Measurements from ENCODE around the gene PCP2.

The PCP2 gene

DNA sequence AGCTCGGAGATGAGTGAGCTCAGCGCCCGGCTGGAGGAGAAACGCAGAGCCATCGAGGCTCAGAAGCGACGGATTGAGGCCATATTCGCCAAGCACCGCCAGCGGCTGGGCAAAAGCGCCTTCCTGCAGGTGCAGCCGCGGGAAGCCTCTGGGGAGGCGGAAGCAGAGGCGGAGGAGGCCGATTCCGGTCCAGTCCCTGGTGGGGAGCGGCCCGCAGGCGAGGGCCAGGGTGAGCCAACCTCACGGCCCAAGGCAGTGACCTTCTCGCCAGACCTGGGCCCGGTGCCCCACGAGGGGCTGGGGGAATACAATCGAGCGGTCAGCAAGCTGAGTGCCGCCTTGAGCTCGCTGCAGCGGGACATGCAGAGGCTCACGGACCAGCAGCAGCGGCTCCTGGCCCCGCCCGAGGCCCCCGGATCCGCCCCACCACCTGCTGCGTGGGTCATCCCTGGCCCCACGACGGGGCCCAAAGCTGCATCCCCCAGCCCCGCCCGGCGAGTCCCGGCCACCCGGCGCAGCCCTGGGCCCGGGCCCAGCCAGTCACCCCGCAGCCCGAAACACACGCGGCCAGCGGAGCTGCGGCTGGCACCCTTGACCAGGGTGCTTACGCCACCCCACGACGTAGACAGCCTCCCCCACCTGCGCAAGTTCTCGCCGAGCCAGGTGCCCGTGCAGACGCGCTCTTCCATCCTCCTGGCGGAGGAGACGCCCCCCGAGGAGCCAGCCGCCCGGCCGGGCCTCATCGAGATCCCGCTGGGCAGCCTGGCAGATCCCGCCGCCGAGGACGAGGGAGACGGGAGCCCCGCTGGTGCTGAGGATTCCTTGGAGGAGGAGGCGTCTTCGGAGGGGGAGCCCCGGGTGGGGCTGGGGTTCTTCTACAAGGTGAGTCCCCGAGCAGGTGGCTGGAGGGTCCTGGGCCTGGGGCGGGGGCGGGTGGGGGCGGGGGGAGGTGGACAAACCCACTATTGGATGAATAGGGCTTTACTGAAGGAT lies 20.9 kb downstream of the PCP2 start:
- H3K4me3 ChIP-seq (ENCODE audit: low read depth, low read length) = no peak overlapping the region
- TF ChIP-seq, protein P1, sequence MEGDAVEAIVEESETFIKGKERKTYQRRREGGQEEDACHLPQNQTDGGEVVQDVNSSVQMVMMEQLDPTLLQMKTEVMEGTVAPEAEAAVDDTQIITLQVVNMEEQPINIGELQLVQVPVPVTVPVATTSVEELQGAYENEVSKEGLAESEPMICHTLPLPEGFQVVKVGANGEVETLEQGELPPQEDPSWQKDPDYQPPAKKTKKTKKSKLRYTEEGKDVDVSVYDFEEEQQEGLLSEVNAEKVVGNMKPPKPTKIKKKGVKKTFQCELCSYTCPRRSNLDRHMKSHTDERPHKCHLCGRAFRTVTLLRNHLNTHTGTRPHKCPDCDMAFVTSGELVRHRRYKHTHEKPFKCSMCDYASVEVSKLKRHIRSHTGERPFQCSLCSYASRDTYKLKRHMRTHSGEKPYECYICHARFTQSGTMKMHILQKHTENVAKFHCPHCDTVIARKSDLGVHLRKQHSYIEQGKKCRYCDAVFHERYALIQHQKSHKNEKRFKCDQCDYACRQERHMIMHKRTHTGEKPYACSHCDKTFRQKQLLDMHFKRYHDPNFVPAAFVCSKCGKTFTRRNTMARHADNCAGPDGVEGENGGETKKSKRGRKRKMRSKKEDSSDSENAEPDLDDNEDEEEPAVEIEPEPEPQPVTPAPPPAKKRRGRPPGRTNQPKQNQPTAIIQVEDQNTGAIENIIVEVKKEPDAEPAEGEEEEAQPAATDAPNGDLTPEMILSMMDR (IDR thresholded peaks at IDR 0.05; ENCODE audit: low read depth, low read length) = no peak
- TF ChIP-seq POLR2A (IDR thresholded peaks at IDR 0.05; ENCODE audit: extremely low read depth, insufficient read length) = no peak
- TF ChIP-seq, protein P2, sequence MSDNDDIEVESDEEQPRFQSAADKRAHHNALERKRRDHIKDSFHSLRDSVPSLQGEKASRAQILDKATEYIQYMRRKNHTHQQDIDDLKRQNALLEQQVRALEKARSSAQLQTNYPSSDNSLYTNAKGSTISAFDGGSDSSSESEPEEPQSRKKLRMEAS (IDR thresholded peaks at IDR 0.05; ENCODE audit: low read depth, low read length) = no peak
- no peak for TF ChIP-seq MYC (IDR thresholded peaks at IDR 0.05; ENCODE audit: low read depth, low read length)
- DNase-seq (ENCODE audit: low read depth) = peak; percentile 41

DNA sequence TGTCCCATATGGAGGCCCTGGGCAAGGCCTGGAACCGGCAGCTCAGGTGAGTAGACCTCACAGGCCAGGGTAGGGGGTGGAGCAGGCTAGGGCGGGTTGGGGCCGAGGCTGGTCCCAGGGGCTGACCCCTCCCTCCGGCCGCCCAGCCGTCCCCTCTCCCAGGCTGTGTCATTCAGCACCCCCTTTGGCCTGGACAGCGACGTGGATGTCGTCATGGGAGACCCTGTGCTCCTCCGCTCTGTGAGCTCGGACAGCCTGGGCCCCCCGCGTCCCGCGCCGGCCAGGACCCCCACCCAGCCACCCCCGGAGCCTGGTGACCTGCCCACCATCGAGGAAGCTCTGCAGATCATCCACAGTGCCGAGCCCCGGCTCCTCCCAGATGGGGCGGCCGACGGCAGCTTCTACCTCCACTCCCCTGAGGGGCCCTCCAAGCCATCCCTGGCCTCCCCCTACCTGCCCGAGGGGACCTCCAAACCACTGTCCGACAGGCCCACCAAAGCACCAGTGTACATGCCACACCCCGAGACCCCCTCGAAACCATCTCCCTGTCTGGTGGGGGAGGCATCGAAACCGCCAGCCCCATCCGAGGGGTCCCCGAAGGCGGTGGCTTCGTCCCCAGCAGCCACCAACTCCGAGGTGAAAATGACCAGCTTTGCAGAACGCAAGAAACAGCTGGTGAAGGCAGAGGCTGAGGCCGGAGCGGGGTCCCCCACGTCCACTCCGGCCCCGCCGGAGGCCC lies 21.8 kb downstream of the PCP2 start:
- DNase-seq (ENCODE audit: low read depth) = no peak
- H3K4me3 ChIP-seq (ENCODE audit: low read depth, low read length) = no peak overlapping the region
- TF ChIP-seq POLR2A (IDR thresholded peaks at IDR 0.05; ENCODE audit: extremely low read depth, insufficient read length) (no peak), MYC (IDR thresholded peaks at IDR 0.05; ENCODE audit: low read depth, low read length) (no peak)
- TF ChIP-seq, protein P1 (IDR thresholded peaks at IDR 0.05; ENCODE audit: low read depth, low read length) = no peak
- TF ChIP-seq, protein P2 (IDR thresholded peaks at IDR 0.05; ENCODE audit: low read depth, low read length) = no peak

DNA sequence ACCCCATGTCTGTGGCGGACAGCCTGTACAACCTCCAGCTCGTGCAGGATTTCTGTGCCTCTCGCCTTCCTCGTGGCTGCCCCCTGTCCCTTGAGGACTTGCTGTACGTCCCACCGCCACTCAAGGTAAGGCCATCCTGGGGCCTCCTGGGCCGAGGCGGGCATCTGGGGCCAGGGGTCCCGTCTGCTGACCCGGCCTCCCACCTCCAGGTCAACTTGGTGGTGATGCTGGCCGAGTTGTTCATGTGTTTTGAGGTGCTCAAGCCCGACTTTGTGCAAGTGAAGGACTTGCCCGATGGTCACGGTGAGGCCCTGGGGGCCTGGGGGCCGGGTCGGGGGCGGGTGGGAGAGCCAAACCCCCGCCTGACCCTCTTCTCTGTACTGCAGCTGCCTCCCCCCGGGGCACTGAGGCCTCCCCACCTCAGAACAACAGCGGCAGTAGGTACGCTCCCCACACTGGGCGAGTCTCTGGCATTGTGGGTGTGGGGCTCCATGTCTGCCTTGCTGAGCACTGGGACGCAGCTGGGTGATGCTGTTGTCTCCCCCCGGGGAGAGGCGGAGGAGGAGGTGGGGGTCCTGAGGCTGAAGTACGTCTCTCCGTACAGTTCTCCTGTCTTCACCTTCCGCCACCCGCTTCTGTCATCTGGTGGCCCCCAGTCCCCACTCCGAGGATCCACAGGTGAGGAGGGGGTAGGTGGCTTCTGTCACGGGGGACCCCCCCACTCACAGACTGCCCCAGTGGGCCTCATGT lies 22.9 kb downstream of the PCP2 start:
- no peak overlapping the region for H3K4me3 ChIP-seq (ENCODE audit: low read depth, low read length)
- DNase-seq (ENCODE audit: low read depth) = no peak
- TF ChIP-seq, protein P2 (IDR thresholded peaks at IDR 0.05; ENCODE audit: low read depth, low read length) = no peak
- TF ChIP-seq, protein P1 (IDR thresholded peaks at IDR 0.05; ENCODE audit: low read depth, low read length) = no peak
- TF ChIP-seq MYC (IDR thresholded peaks at IDR 0.05; ENCODE audit: low read depth, low read length) (no peak), POLR2A (IDR thresholded peaks at IDR 0.05; ENCODE audit: extremely low read depth, insufficient read length) (no peak)

DNA sequence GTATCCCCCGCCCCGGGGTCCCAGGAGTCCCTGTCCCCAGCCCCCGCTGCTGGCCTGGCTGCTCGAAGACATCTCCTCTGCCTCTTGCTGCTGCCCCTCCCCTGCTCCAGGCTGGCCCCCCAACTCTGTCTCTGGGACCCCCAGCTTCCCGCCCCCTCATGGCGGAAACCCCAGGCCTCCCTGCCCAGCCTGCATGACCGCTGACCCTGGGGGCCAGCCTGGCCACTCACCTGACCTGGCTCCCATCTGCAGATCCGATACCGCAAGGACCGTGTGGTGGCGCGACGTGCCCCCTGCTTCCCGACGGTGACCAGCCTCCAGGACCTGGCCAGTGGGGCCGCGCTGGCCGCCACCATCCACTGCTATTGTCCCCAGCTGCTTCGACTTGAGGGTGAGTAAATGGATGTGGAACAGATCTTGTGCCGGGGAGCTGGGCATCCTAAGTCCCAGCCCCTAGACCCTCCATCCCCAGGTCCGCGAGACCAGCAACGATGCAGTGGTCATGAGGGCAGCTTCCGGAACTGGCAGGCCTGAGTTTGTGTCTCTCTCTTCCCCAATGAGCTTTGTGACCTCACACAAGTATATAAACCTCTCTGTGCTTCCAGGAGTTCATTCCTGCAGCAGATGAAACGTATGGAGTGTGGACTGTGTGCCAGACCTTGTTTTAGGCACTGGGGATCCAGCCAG lies 25.5 kb downstream of the PCP2 start:
- TF ChIP-seq POLR2A (IDR thresholded peaks at IDR 0.05; ENCODE audit: extremely low read depth, insufficient read length) (no peak), MYC (IDR thresholded peaks at IDR 0.05; ENCODE audit: low read depth, low read length) (no peak)
- TF ChIP-seq, protein P2 (IDR thresholded peaks at IDR 0.05; ENCODE audit: low read depth, low read length) = no peak
- TF ChIP-seq, protein P1 (IDR thresholded peaks at IDR 0.05; ENCODE audit: low read depth, low read length) = no peak
- no peak overlapping the region for H3K4me3 ChIP-seq (ENCODE audit: low read depth, low read length)
- no peak for DNase-seq (ENCODE audit: low read depth)

Measured in NB4 (cell line).